Neuronal stem cell (in vitro differentiated cells): ENCODE data around the gene MYO19.

Experiments used
- DNase-seq: peaks from one replicate; pipeline ENCODE4 v3.0.0-alpha.2; 2013; ENCODE audit warnings: low spot score
- H2AFZ ChIP-seq: one replicate; pipeline ENCODE4 v1.6.1; 2013; ENCODE audit warnings: mild to moderate bottlenecking, low read length, inconsistent platforms
- H2AK5ac ChIP-seq: 2 replicates; pipeline ENCODE4 v1.6.1; 2013; ENCODE audit warnings: low read depth, mild to moderate bottlenecking, inconsistent platforms, low read length, moderate library complexity, mixed read lengths
- H2BK120ac ChIP-seq: 2 replicates; pipeline ENCODE4 v1.6.1; 2013; ENCODE audit warnings: low read depth, mild to moderate bottlenecking, inconsistent platforms, low read length, moderate library complexity, mixed read lengths
- H2BK12ac ChIP-seq: one replicate; pipeline ENCODE4 v1.6.1; 2013; ENCODE audit warnings: low read length, inconsistent platforms
- H2BK15ac ChIP-seq: 2 replicates; pipeline ENCODE4 v1.6.1; 2013; ENCODE audit warnings: mild to moderate bottlenecking, low read length, inconsistent platforms, mixed read lengths
- H2BK5ac ChIP-seq: one replicate; pipeline ENCODE4 v1.6.1; 2013; ENCODE audit warnings: inconsistent platforms, mild to moderate bottlenecking, low read length, moderate library complexity
- H3K14ac ChIP-seq: one replicate; pipeline ENCODE4 v1.6.1; 2013; ENCODE audit warnings: low read length, inconsistent platforms
- H3K18ac ChIP-seq: 2 replicates; pipeline ENCODE4 v1.6.1; 2013; ENCODE audit warnings: low read length, inconsistent platforms
- H3K23ac ChIP-seq: 2 replicates; pipeline ENCODE4 v1.6.1; 2013; ENCODE audit warnings: low read depth, mild to moderate bottlenecking, mixed read lengths, low read length, inconsistent platforms; ENCODE audit not compliant: poor library complexity
- H3K27ac ChIP-seq: replicated peaks from 3 replicates; pipeline ENCODE4 v1.5.1; 2013; ENCODE audit warnings: low read length, inconsistent platforms
- H3K27me3 ChIP-seq, 3 experiments: 2 replicates each; pipeline ENCODE4 v1.6.1; 2013; ENCODE audit warnings: low read length in 3 of 3, mild to moderate bottlenecking in 2 of 3, inconsistent platforms in 1 of 3, low read depth in 1 of 3, mixed read lengths in 1 of 3, moderate library complexity in 1 of 3; ENCODE audit not compliant: control insufficient read depth in 3 of 3, insufficient read depth in 3 of 3
- H3K36me3 ChIP-seq, 2 donors: replicated peaks in 1 of 2; 2 replicates each; pipeline ENCODE4 v1.6.1; 2013; ENCODE audit warnings: low read length in 2 of 2; ENCODE audit not compliant: control insufficient read depth in 2 of 2, insufficient read depth in 2 of 2
- H3K4ac ChIP-seq: 2 replicates; pipeline ENCODE4 v1.6.1; 2013; ENCODE audit warnings: inconsistent platforms, mild to moderate bottlenecking, low read length, moderate library complexity
- H3K4me1 ChIP-seq, 2 donors: 1 replicate in 1 of 2; 2 replicates in 1 of 2; pipeline ENCODE4 v1.6.1; 2013; ENCODE audit warnings: low read length in 2 of 2, low read depth in 1 of 2; ENCODE audit not compliant: control insufficient read depth in 2 of 2, insufficient read depth in 1 of 2
- H3K4me2 ChIP-seq: one replicate; pipeline ENCODE4 v1.6.1; 2013; ENCODE audit warnings: mild to moderate bottlenecking, low read length, inconsistent platforms; ENCODE audit not compliant: insufficient read depth, poor library complexity, severe bottlenecking
- H3K4me3 ChIP-seq, 2 donors: 2 replicates each; pipeline ENCODE4 v1.5.1; 2013; ENCODE audit warnings: low read length in 2 of 2, mild to moderate bottlenecking in 2 of 2, inconsistent platforms in 1 of 2, moderate library complexity in 1 of 2
- H3K79me1 ChIP-seq: one replicate; pipeline ENCODE4 v1.6.1; 2013; ENCODE audit warnings: low read depth, mild to moderate bottlenecking, inconsistent platforms, low read length, moderate library complexity
- H3K9ac ChIP-seq: one replicate; pipeline ENCODE4 v1.6.1; 2013; ENCODE audit warnings: mild to moderate bottlenecking, low read depth, low read length, inconsistent platforms; ENCODE audit not compliant: poor library complexity
- H3K9me3 ChIP-seq, 2 donors: replicated peaks in 1 of 2; 2 replicates each; pipeline versions ENCODE3 to v1.6.1; 2013; ENCODE audit warnings: low read length in 2 of 2, mild to moderate bottlenecking in 2 of 2, inconsistent platforms in 1 of 2, low read depth in 1 of 2, mixed read lengths in 1 of 2, moderate library complexity in 1 of 2; ENCODE audit not compliant: control insufficient read depth in 2 of 2, insufficient read depth in 1 of 2
- H4K8ac ChIP-seq: one replicate; pipeline ENCODE4 v1.6.1; 2013; ENCODE audit warnings: low read depth, mild to moderate bottlenecking, inconsistent platforms, low read length, moderate library complexity
- H4K91ac ChIP-seq: one replicate; pipeline ENCODE4 v1.6.1; 2013; ENCODE audit warnings: low read length, low read depth, mild to moderate bottlenecking, inconsistent platforms; ENCODE audit not compliant: poor library complexity
- WGBS, 2 donors: extraction: QIAGEN DNeasy Blood & Tissue Kit; methylation state at CpG; one replicate each; pipeline ENCODE4 v1.1.7; 2013; ENCODE audit warnings: missing lambda C conversion rate in 2 of 2, mixed read lengths in 1 of 2; ENCODE audit not compliant: insufficient read length in 2 of 2, insufficient replicate concordance in 1 of 2; ENCODE audit errors: extremely low coverage in 2 of 2; 5-methylcytosine and 5-hydroxymethylcytosine counted together

The MYO19 gene

GRCh38 chr17:36545465-36546417 is 11.1 kb upstream of the MYO19 start:
- peak overlapping the region; percentile 97 for H3K27ac ChIP-seq
- H4K8ac ChIP-seq: no peak overlapping the region
- peak overlapping the region; percentile 98 for H3K9ac ChIP-seq
- no peak overlapping the region for H2BK120ac ChIP-seq
- WGBS, 2 donors: no CpG with 5 or more reads among the region's 60 CpGs
- H3K14ac ChIP-seq: peak overlapping the region; percentile 31
- H2BK15ac ChIP-seq: no peak overlapping the region
- peak overlapping the region; percentile 93 for H3K23ac ChIP-seq
- H4K91ac ChIP-seq: no peak overlapping the region
- peak overlapping the region; percentile 99 for H3K18ac ChIP-seq
- H2AK5ac ChIP-seq: peak overlapping the region; percentile 47
- H3K27me3 ChIP-seq: no peaks in the 10 kb centered on the region
- H3K36me3 ChIP-seq: peaks cover 0 to 28% of the 10 kb centered on the region in 2 donors
- no peak overlapping the region for H3K4ac ChIP-seq
- peak; percentile 98 for DNase-seq
- H2AFZ ChIP-seq: peak overlapping the region; percentile 94
- peaks cover 6% of the 10 kb centered on the region for H3K79me1 ChIP-seq
- H3K4me3 ChIP-seq: peak overlapping the region; percentile 85 to 98
- peak overlapping the region; percentile 1 for H2BK5ac ChIP-seq
- no peak overlapping the region for H2BK12ac ChIP-seq
- peak overlapping the region; percentile 78 for H3K4me2 ChIP-seq
- H3K9me3 ChIP-seq: no peaks in the 10 kb centered on the region
- peaks cover 6% of the 10 kb centered on the region in 2 donors for H3K4me1 ChIP-seq

- Histone ChIP-seq H3K27me3 (no peaks in the 10 kb centered on the region), H3K79me1 (peaks cover 6% of the 10 kb centered on the region), H2BK15ac (no peak overlapping the region), H4K8ac (no peak overlapping the region), H3K36me3 (peaks cover 0 to 27% of the 10 kb centered on the region in 2 donors), H2BK12ac (no peak overlapping the region), H3K9me3 (no peaks in the 10 kb centered on the region), H3K4me2 (peak overlapping the region; percentile 31), H2BK120ac (no peak overlapping the region), H3K4me3 (peak overlapping the region; percentile 96 to 98), H3K4me1 (peaks cover 6% of the 10 kb centered on the region in 2 donors), H3K18ac (peak overlapping the region; percentile 66), H3K27ac (peak overlapping the region; percentile 94), H2AFZ (peak overlapping the region; percentile 99), H2AK5ac (no peak overlapping the region), H3K23ac (peak overlapping the region; percentile 49), H2BK5ac (peak overlapping the region; percentile 4), H3K4ac (no peak overlapping the region), H3K14ac (peak overlapping the region; percentile 1), H3K9ac (peak overlapping the region; percentile 80), H4K91ac (no peak overlapping the region)
- no CpG with 5 or more reads among the region's 38 CpGs for WGBS, 2 donors
- no peak for DNase-seq
Observed at GRCh38 chr17:36545077-36545464, 10.4 kb upstream of the MYO19 start.

GRCh38 chr17:36544307-36545076 is 9.8 kb upstream of the MYO19 start, which contains the start of gene GGNBP2:
GGNBP2 (plus strand) TSS chr17:36544919; CDS start chr17:36545725, 806 bp downstream.
- H3K27ac ChIP-seq: peak within 1 kb of the TSS; percentile 97
- no peak within 1 kb of the TSS for H3K4ac ChIP-seq
- no peak within 1 kb of the TSS for H4K91ac ChIP-seq
- peaks cover 6% of the 10 kb centered on the region for H3K79me1 ChIP-seq
- H4K8ac ChIP-seq: no peak within 1 kb of the TSS
- H3K4me2 ChIP-seq: peak within 1 kb of the TSS; percentile 84
- peak; percentile 91 for DNase-seq
- H2AFZ ChIP-seq: peak within 1 kb of the TSS; percentile 99
- H3K4me3 ChIP-seq: peak within 1 kb of the TSS; percentile 96 to 98
- peak within 1 kb of the TSS; percentile 93 for H3K23ac ChIP-seq
- no peaks in the 10 kb centered on the region for H3K9me3 ChIP-seq
- H3K27me3 ChIP-seq: no peaks in the 10 kb centered on the region
- H3K9ac ChIP-seq: peak within 1 kb of the TSS; percentile 98
- H2BK120ac ChIP-seq: no peak within 1 kb of the TSS
- H2AK5ac ChIP-seq: peak within 1 kb of the TSS; percentile 47
- no peak within 1 kb of the TSS for H2BK15ac ChIP-seq
- peak within 1 kb of the TSS; percentile 31 for H3K14ac ChIP-seq
- no CpG with 5 or more reads among the region's 71 CpGs for WGBS, 2 donors
- H2BK5ac ChIP-seq: peak within 1 kb of the TSS; percentile 4
- H3K36me3 ChIP-seq: peaks cover 0 to 25% of the 10 kb centered on the region in 2 donors
- H3K18ac ChIP-seq: peak within 1 kb of the TSS; percentile 99
- H3K4me1 ChIP-seq: peaks cover 6% of the 10 kb centered on the region in 2 donors
- no peak within 1 kb of the TSS for H2BK12ac ChIP-seq

- Histone ChIP-seq H3K4ac (no peak overlapping the region), H3K4me1 (peaks cover 6% of the 10 kb centered on the region in 2 donors), H3K9me3 (no peaks in the 10 kb centered on the region), H2BK120ac (no peak overlapping the region), H4K91ac (no peak overlapping the region), H2AFZ (peak overlapping the region; percentile 99), H2BK12ac (no peak overlapping the region), H3K36me3 (peaks cover 0 to 27% of the 10 kb centered on the region in 2 donors), H2BK15ac (no peak overlapping the region), H3K18ac (peak overlapping the region; percentile 88), H3K27ac (peak overlapping the region; percentile 84), H3K14ac (no peak overlapping the region), H3K9ac (peak overlapping the region; percentile 94), H3K4me3 (peak overlapping the region; percentile 96 to 98), H3K27me3 (no peaks in the 10 kb centered on the region), H3K4me2 (peak overlapping the region; percentile 84), H2AK5ac (no peak overlapping the region), H2BK5ac (peak overlapping the region; percentile 4), H3K23ac (peak overlapping the region; percentile 62), H3K79me1 (peaks cover 6% of the 10 kb centered on the region), H4K8ac (no peak overlapping the region)
- peak; percentile 15 for DNase-seq
- WGBS, 2 donors: no CpG with 5 or more reads among the region's 10 CpGs
Observed at GRCh38 chr17:36544044-36544306, 9.3 kb upstream of the MYO19 start.
